ENCODE data around the gene OST4. TPM values are rescaled to one million over a fixed set of nuclear protein-coding genes. Genes with fewer than 3 reads are reported as not detected.
A peak's percentile ranks its signal among the peaks of the same experiment; 100 is the strongest.

OST4 gene
- total RNA-seq, 1 donor from 2014 or later: 322 TPM

GRCh38 chr2:27038012-27038411 lies 33.4 kb downstream of the OST4 start:
- H3K4me1 Mint-ChIP-seq (ENCODE audit: low read depth): peaks cover 30% of the 10 kb centered on the region

GRCh38 chr2:27033253-27033852 lies 38.1 kb downstream of the OST4 start:
- peaks cover 46% of the 10 kb centered on the region for H3K4me1 Mint-ChIP-seq (ENCODE audit: low read depth)
- peak overlapping the region; percentile 96 for H3K4me3 Mint-ChIP-seq
- no peaks in the 10 kb centered on the region for H3K27me3 Mint-ChIP-seq (ENCODE audit: insufficient read depth)
- intact Hi-C loops (cut with micrococcal nuclease): loop anchor here (2.0 to 5.0 kb wide), 3 partner anchors 183 to 686 kb away; partner anchors contain the start of genes ADGRF3, CAD, CENPA and SELENOI
- peaks cover 47% of the 10 kb centered on the region for H3K36me3 Mint-ChIP-seq (ENCODE audit: low read depth)
- H3K9me3 Mint-ChIP-seq: no peaks in the 10 kb centered on the region
- no peak for DNase-seq (ENCODE audit: low spot score)
- peak overlapping the region; percentile 90 for H3K27ac Mint-ChIP-seq

More at GRCh38 chr2:27038012-27038411, 33.4 kb downstream of the OST4 start:
- intact Hi-C loops (cut with micrococcal nuclease): no loop called here
- Mint-ChIP-seq H3K9me3 (no peaks in the 10 kb centered on the region), H3K4me3 (no peak overlapping the region), H3K27me3 (ENCODE audit: insufficient read depth) (no peaks in the 10 kb centered on the region), H3K36me3 (ENCODE audit: low read depth) (peaks cover 63% of the 10 kb centered on the region), H3K27ac (no peak overlapping the region)
- no peak for DNase-seq (ENCODE audit: low spot score)

GRCh38 chr2:27032495-27033252 lies 38.8 kb downstream of the OST4 start, which contains the start of gene TMEM214:
TMEM214 (plus strand) TSS chr2:27032965; CDS start chr2:27033016, 51 bp downstream.
- intact Hi-C loops (cut with micrococcal nuclease): loop anchor here (1.0 to 5.0 kb wide), 11 partner anchors 18 to 685 kb away; partner anchors contain the start of genes ADGRF3, CAD, CENPA and DPYSL5
- Mint-ChIP-seq H3K27me3 (ENCODE audit: insufficient read depth) (no peaks in the 10 kb centered on the region), H3K27ac (peak within 1 kb of the TSS; percentile 90), H3K4me1 (ENCODE audit: low read depth) (peaks cover 46% of the 10 kb centered on the region), H3K4me3 (peak within 1 kb of the TSS; percentile 96), H3K9me3 (no peaks in the 10 kb centered on the region), H3K36me3 (ENCODE audit: low read depth) (peaks cover 50% of the 10 kb centered on the region)
- peak; percentile 83 for DNase-seq (ENCODE audit: low spot score)

- intact Hi-C loops (cut with micrococcal nuclease): no loop called here
- peaks cover 28% of the 10 kb centered on the region for H3K36me3 Mint-ChIP-seq (ENCODE audit: low read depth)
These were observed 42.4 kb downstream of the OST4 start for GRCh38 chr2:27029051-27029450.

GRCh38 chr2:27027211-27027651 lies 44.2 kb downstream of the OST4 start:
- Mint-ChIP-seq H3K27me3 (ENCODE audit: insufficient read depth) (no peaks in the 10 kb centered on the region), H3K36me3 (ENCODE audit: low read depth) (peaks cover 23% of the 10 kb centered on the region), H3K27ac (no peak overlapping the region), H3K9me3 (no peaks in the 10 kb centered on the region), H3K4me1 (ENCODE audit: low read depth) (peaks cover 28% of the 10 kb centered on the region), H3K4me3 (no peak overlapping the region)
- intact Hi-C loops (cut with micrococcal nuclease): no loop called here
- DNase-seq (ENCODE audit: low spot score): no peak

More at GRCh38 chr2:27029051-27029450, 42.4 kb downstream of the OST4 start:
- DNase-seq (ENCODE audit: low spot score): no peak
- Mint-ChIP-seq H3K4me1 (ENCODE audit: low read depth) (peaks cover 38% of the 10 kb centered on the region), H3K9me3 (no peaks in the 10 kb centered on the region), H3K27me3 (ENCODE audit: insufficient read depth) (no peaks in the 10 kb centered on the region), H3K27ac (no peak overlapping the region), H3K4me3 (no peak overlapping the region)

- Mint-ChIP-seq H3K27me3 (ENCODE audit: insufficient read depth) (no peaks in the 10 kb centered on the region), H3K27ac (no peak overlapping the region), H3K4me3 (no peak overlapping the region), H3K4me1 (ENCODE audit: low read depth) (peaks cover 18% of the 10 kb centered on the region), H3K36me3 (ENCODE audit: low read depth) (peaks cover 18% of the 10 kb centered on the region), H3K9me3 (no peaks in the 10 kb centered on the region)
- no peak for DNase-seq (ENCODE audit: low spot score)
- intact Hi-C loops (cut with micrococcal nuclease): no loop called here
These were observed 45.3 kb downstream of the OST4 start for GRCh38 chr2:27025861-27026851.

GRCh38 chr2:27025281-27025800 lies 46.1 kb downstream of the OST4 start:
- Mint-ChIP-seq H3K9me3 (no peaks in the 10 kb centered on the region), H3K27me3 (ENCODE audit: insufficient read depth) (no peaks in the 10 kb centered on the region), H3K27ac (no peak overlapping the region), H3K4me1 (ENCODE audit: low read depth) (peaks cover 14% of the 10 kb centered on the region), H3K36me3 (ENCODE audit: low read depth) (peaks cover 17% of the 10 kb centered on the region), H3K4me3 (no peak overlapping the region)
- no peak for DNase-seq (ENCODE audit: low spot score)
- intact Hi-C loops (cut with micrococcal nuclease): no loop called here

- peaks cover 17% of the 10 kb centered on the region for H3K36me3 Mint-ChIP-seq (ENCODE audit: low read depth)
These were observed 46.6 kb downstream of the OST4 start for GRCh38 chr2:27024812-27025211.

GRCh38 chr2:27024188-27024587 lies 47.3 kb downstream of the OST4 start:
- Mint-ChIP-seq H3K4me1 (ENCODE audit: low read depth) (peaks cover 3% of the 10 kb centered on the region), H3K9me3 (no peaks in the 10 kb centered on the region), H3K27ac (no peak overlapping the region), H3K4me3 (no peak overlapping the region), H3K27me3 (ENCODE audit: insufficient read depth) (no peaks in the 10 kb centered on the region), H3K36me3 (ENCODE audit: low read depth) (peaks cover 13% of the 10 kb centered on the region)
- intact Hi-C loops (cut with micrococcal nuclease): no loop called here
- DNase-seq (ENCODE audit: low spot score): no peak

More at GRCh38 chr2:27024812-27025211, 46.6 kb downstream of the OST4 start:
- intact Hi-C loops (cut with micrococcal nuclease): no loop called here
- DNase-seq (ENCODE audit: low spot score): no peak
- Mint-ChIP-seq H3K4me1 (ENCODE audit: low read depth) (peaks cover 9% of the 10 kb centered on the region), H3K9me3 (no peaks in the 10 kb centered on the region), H3K27me3 (ENCODE audit: insufficient read depth) (no peaks in the 10 kb centered on the region), H3K4me3 (no peak overlapping the region), H3K27ac (no peak overlapping the region)

GRCh38 chr2:27023740-27024139 lies 47.7 kb downstream of the OST4 start:
- intact Hi-C loops (cut with micrococcal nuclease): no loop called here
- Mint-ChIP-seq H3K27ac (no peak overlapping the region), H3K36me3 (ENCODE audit: low read depth) (peaks cover 12% of the 10 kb centered on the region), H3K4me3 (no peak overlapping the region), H3K9me3 (no peaks in the 10 kb centered on the region), H3K27me3 (ENCODE audit: insufficient read depth) (no peaks in the 10 kb centered on the region), H3K4me1 (ENCODE audit: low read depth) (no peaks in the 10 kb centered on the region)
- DNase-seq (ENCODE audit: low spot score): no peak

- no peak for DNase-seq (ENCODE audit: low spot score)
- intact Hi-C loops (cut with micrococcal nuclease): no loop called here
- no peak overlapping the region for H3K27ac Mint-ChIP-seq
- H3K4me1 Mint-ChIP-seq (ENCODE audit: low read depth): no peaks in the 10 kb centered on the region
- H3K4me3 Mint-ChIP-seq: no peak overlapping the region
- peaks cover 6% of the 10 kb centered on the region for H3K36me3 Mint-ChIP-seq (ENCODE audit: low read depth)
- H3K9me3 Mint-ChIP-seq: no peaks in the 10 kb centered on the region
- no peaks in the 10 kb centered on the region for H3K27me3 Mint-ChIP-seq (ENCODE audit: insufficient read depth)
These were observed 50.0 kb downstream of the OST4 start for GRCh38 chr2:27021253-27022049.
